Loucy (cell line): ENCODE measurements around the gene PKD1L1.

ENCODE experiments used
- H2AFZ ChIP-seq: fragments of 200-600 bp; sonication (generic); 2 replicates; pipeline ENCODE4 v1.6.0; 2016; ENCODE audit warnings: antibody characterized with exemption, mild to moderate bottlenecking, low read length, moderate library complexity
- H3F3A ChIP-seq: fragments of 200-600 bp; 2 replicates; pipeline ENCODE4 v1.6.0; 2016; ENCODE audit warnings: antibody characterized with exemption, low read depth, mild to moderate bottlenecking
- H3K27me3 ChIP-seq: fragments of 200-600 bp; sonication (generic); 2 replicates; pipeline ENCODE4 v1.6.1; 2014; ENCODE audit warnings: low read length, mild to moderate bottlenecking; ENCODE audit not compliant: insufficient read depth, poor library complexity, severe bottlenecking
- H3K36me3 ChIP-seq: fragments of 200-600 bp; sonication (generic); 2 replicates; pipeline ENCODE4 v1.6.1; 2016; ENCODE audit warnings: low read length; ENCODE audit not compliant: insufficient read depth
- H3K4me1 ChIP-seq: fragments of 200-600 bp; sonication (generic); 2 replicates; pipeline ENCODE4 v1.5.1; 2014; ENCODE audit warnings: low read length, mild to moderate bottlenecking; ENCODE audit not compliant: insufficient read depth, poor library complexity, severe bottlenecking
- H3K4me2 ChIP-seq: fragments of 200-600 bp; sonication (generic); 2 replicates; pipeline ENCODE4 v1.6.0; 2014; ENCODE audit warnings: antibody characterized with exemption, low read length, low read depth, mild to moderate bottlenecking; ENCODE audit not compliant: poor library complexity, severe bottlenecking
- H3K4me3 ChIP-seq: fragments of 200-600 bp; sonication (generic); 2 replicates; pipeline ENCODE4 v1.5.1; 2014; ENCODE audit warnings: low read length, mild to moderate bottlenecking, mixed read lengths; ENCODE audit not compliant: poor library complexity, severe bottlenecking
- H3K79me2 ChIP-seq: fragments of 200-600 bp; sonication (generic); 2 replicates; pipeline ENCODE4 v1.6.1; 2014; ENCODE audit warnings: low read length; ENCODE audit not compliant: insufficient read depth
- H3K9ac ChIP-seq: fragments of 200-600 bp; sonication (generic); 2 replicates; pipeline ENCODE4 v1.6.0; 2014; ENCODE audit warnings: mild to moderate bottlenecking, low read depth, low read length, moderate library complexity; ENCODE audit not compliant: poor library complexity, severe bottlenecking
- H3K9me2 ChIP-seq: fragments of 200-600 bp; sonication (generic); replicated peaks from 2 replicates; pipeline ENCODE4 v1.6.1; 2016; ENCODE audit warnings: low read depth, low read length, mixed read lengths
- H3K9me3 ChIP-seq: fragments of 200-600 bp; sonication (generic); 2 replicates; pipeline ENCODE4 v1.6.1; 2014; ENCODE audit warnings: mild to moderate bottlenecking, antibody characterized with exemption, low read length, low read depth; ENCODE audit not compliant: insufficient read depth
- H4K20me1 ChIP-seq: fragments of 200-600 bp; sonication (generic); 2 replicates; pipeline ENCODE4 v1.6.0; 2014; ENCODE audit warnings: antibody characterized with exemption, low read length, mild to moderate bottlenecking; ENCODE audit not compliant: insufficient read depth, poor library complexity, severe bottlenecking
- CTCF ChIP-seq: fragments of 200-600 bp; sonication (generic); conservative IDR thresholded peaks from 2 replicates; pipeline ENCODE4 v1.5.1; 2014; ENCODE audit warnings: mild to moderate bottlenecking, antibody characterized with exemption, low read length
- EZH2phosphoT487 ChIP-seq: fragments of 200-600 bp; IDR thresholded peaks from 2 replicates; pipeline ENCODE4 v1.6.1; 2018; ENCODE audit warnings: antibody characterized with exemption, mild to moderate bottlenecking, moderate library complexity, borderline replicate concordance

The PKD1L1 gene

GRCh38 chr7:47778153-47778661 is 170.1 kb downstream of the PKD1L1 start:
- no peak overlapping the region for H2AFZ ChIP-seq
- H3K79me2 ChIP-seq = no peaks in the 10 kb centered on the region
- no peak overlapping the region for H3K4me3 ChIP-seq
- H3K4me2 ChIP-seq = no peak overlapping the region
- no peak overlapping the region for H3K9ac ChIP-seq
- H3K27me3 ChIP-seq = no peaks in the 10 kb centered on the region
- H4K20me1 ChIP-seq = no peaks in the 10 kb centered on the region
- no peaks in the 10 kb centered on the region for H3K9me2 ChIP-seq
- H3K4me1 ChIP-seq = no peaks in the 10 kb centered on the region
- no peaks in the 10 kb centered on the region for H3F3A ChIP-seq
- H3K9me3 ChIP-seq = no peaks in the 10 kb centered on the region; the same call in 1 of the 2 replicates
- TF ChIP-seq EZH2phosphoT487 (no peak), CTCF (no peak)
- no peaks in the 10 kb centered on the region for H3K36me3 ChIP-seq

GRCh38 chr7:47777531-47778152 is 170.6 kb downstream of the PKD1L1 start:
- H4K20me1 ChIP-seq = no peaks in the 10 kb centered on the region
- H3K27me3 ChIP-seq = no peaks in the 10 kb centered on the region
- H3K4me2 ChIP-seq = no peak overlapping the region
- H3F3A ChIP-seq = no peaks in the 10 kb centered on the region
- no peaks in the 10 kb centered on the region for H3K36me3 ChIP-seq
- no peaks in the 10 kb centered on the region for H3K9me2 ChIP-seq
- H2AFZ ChIP-seq = no peak overlapping the region
- no peaks in the 10 kb centered on the region; the same call in 1 of the 2 replicates for H3K9me3 ChIP-seq
- no peak overlapping the region for H3K9ac ChIP-seq
- no peaks in the 10 kb centered on the region for H3K4me1 ChIP-seq
- no peaks in the 10 kb centered on the region for H3K79me2 ChIP-seq
- H3K4me3 ChIP-seq = no peak overlapping the region
- TF ChIP-seq EZH2phosphoT487 = no peak
- no peak for TF ChIP-seq CTCF

- no peaks in the 10 kb centered on the region; the same call in 1 of the 2 replicates for H3K9me3 ChIP-seq
- no peak overlapping the region for H3K4me2 ChIP-seq
- no peaks in the 10 kb centered on the region for H4K20me1 ChIP-seq
- H3K36me3 ChIP-seq = no peaks in the 10 kb centered on the region
- H2AFZ ChIP-seq = no peak overlapping the region
- no peak overlapping the region for H3K4me3 ChIP-seq
- H3K9me2 ChIP-seq = no peaks in the 10 kb centered on the region
- no peaks in the 10 kb centered on the region for H3K79me2 ChIP-seq
- no peaks in the 10 kb centered on the region for H3F3A ChIP-seq
- no peak overlapping the region for H3K9ac ChIP-seq
- TF ChIP-seq CTCF (no peak), EZH2phosphoT487 (no peak)
- no peaks in the 10 kb centered on the region for H3K4me1 ChIP-seq
- H3K27me3 ChIP-seq = no peaks in the 10 kb centered on the region
Measured at GRCh38 chr7:47776335-47776734, 171.9 kb downstream of the PKD1L1 start.
